GM10248 (cell line): Measurements from ENCODE around the gene COL4A2.

ENCODE experiments used
- CTCF ChIA-PET: fragments of 300-600 bp; sonication (Branson Sonifier 250); formaldehyde crosslinking; extraction: SDS; loops from one replicate; lab custom pipeline; 2021; ENCODE audit warnings: antibody characterized with exemption; lab: Yijun Ruan, JAX
- POLR2A ChIA-PET: fragments of 350-650 bp; sonication (Branson Sonifier 250); formaldehyde crosslinking; extraction: SDS; loops from one replicate; lab custom pipeline; 2020; ENCODE audit warnings: antibody characterized with exemption; lab: Yijun Ruan, JAX
- DNase-seq: peaks from one replicate; pipeline ENCODE4 v3.0.0; 2012; ENCODE audit errors: extremely low spot score
- CTCF ChIP-seq: IDR thresholded peaks from 2 replicates; pipeline ENCODE4 v1.5.1; 2012; ENCODE audit warnings: mild to moderate bottlenecking, low read depth; ENCODE audit errors: extremely low read depth, missing control alignments, control extremely low read depth

The COL4A2 gene

GRCh38 chr13:110430391-110431336 lies 123.6 kb downstream of the COL4A2 start:
- TF ChIP-seq CTCF: no peak
- no peak for DNase-seq
- ChIA-PET CTCF (interaction anchor here (0.6 to 2.3 kb wide), 6 partner anchors 10 to 25 kb away, joined by 3 to 10 read pairs (median 4); no protein-coding TSS in a partner anchor), POLR2A (no interaction called here)

DNA sequence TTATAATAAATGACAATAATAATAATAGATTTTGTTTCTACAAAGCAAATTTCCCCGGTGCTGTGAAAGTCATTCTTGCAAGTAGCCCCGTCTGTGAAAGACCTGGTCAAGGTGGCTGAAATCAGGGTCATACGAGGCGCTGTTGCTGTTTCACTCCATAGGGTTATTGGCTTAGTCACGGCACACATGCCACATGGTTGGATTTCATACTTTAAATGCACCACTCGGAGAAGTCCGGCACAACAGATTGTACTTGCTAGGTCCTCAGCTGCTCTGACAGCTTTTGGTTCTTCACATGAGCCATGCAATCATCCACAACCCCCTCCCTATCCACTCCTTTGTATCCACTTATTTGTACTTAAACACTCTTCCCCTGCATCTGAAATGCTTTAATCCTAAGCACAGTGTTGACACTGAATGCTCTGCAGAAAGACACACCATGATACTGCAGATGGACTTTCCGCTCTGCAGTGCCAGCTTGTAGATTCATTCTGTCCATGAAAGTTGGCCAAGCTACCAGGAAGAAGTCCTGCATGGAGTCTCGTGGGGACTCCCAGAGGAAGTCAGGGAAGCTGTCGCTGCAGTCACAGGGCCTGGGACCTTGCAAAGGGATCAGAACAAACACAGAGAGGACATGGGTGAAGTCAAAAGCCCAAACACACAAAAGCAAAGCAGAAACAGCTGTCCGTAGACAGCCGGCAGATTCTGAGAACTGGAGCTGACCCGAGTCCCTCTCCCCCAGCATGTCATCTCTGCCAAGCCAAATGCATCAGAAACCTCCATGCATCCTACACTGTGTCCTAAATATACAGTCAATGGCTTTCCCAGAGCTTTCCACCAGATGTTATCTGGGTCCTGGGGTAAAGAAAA lies 124.6 kb downstream of the COL4A2 start:
- no peak for DNase-seq
- TF ChIP-seq CTCF: no peak
- POLR2A ChIA-PET: no interaction called here
- CTCF ChIA-PET: interaction anchor here (0.8 to 2.3 kb wide), 6 partner anchors 11 to 24 kb away, joined by 3 to 10 read pairs (median 5); no protein-coding TSS in a partner anchor

GRCh38 chr13:110432522-110432921 lies 125.4 kb downstream of the COL4A2 start:
- DNase-seq: no peak
- POLR2A ChIA-PET: no interaction called here
- no peak for TF ChIP-seq CTCF
- CTCF ChIA-PET: interaction anchor here (1.8 kb wide), 1 partner anchor 12 kb away, joined by 5 read pairs; no protein-coding TSS in a partner anchor

- ChIA-PET POLR2A (no interaction called here), CTCF (interaction anchor here (1.8 kb wide), 1 partner anchor 12 kb away, joined by 5 read pairs; no protein-coding TSS in a partner anchor)
- TF ChIP-seq CTCF: no peak
- DNase-seq: no peak
Observed at GRCh38 chr13:110433014-110433413, 125.9 kb downstream of the COL4A2 start.

DNA sequence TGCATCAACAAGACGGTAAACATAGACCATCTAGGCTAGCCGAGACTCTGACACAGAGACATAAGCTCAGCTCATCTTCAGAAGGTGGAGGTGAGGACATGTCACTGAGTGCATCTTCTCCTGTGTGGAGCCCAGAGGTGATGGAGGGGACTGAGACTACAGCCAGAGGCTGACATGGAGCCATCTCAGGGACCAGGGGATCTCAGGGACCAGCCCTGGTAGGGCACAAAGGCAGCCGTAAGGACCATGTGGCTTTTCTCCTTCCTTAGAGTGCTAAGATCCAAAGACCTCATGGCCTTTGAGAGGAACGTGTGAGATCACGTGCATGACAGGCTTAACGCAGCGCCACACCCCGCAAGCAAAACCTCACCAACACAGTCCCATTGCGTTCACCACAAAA lies 127.5 kb downstream of the COL4A2 start:
- no peak for DNase-seq
- TF ChIP-seq CTCF: no peak
- POLR2A ChIA-PET: no interaction called here
- CTCF ChIA-PET: no interaction called here

DNA sequence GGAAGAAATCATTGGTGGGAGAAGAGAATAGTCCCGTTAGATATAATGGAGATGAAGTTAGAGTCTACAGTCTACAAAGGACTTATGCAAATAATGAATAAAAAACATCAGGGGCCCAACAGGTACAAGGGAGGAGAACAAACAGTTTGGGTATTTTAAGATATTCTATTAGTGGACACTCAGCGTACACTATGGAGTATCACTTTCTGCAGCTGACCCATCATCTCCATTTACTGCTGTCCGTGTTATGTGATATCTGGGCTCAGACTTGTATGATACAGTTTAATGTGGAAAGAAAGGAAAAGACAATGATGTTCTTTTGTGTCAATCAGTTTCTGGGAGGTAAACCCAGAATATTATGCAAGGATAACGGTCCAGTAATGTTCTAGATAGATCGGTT lies 128.2 kb downstream of the COL4A2 start:
- ChIA-PET POLR2A (no interaction called here), CTCF (no interaction called here)
- no peak for DNase-seq
- no peak for TF ChIP-seq CTCF
